Calu3 (cell line): Measurements from ENCODE around the gene ARHGEF10L. TPM values are rescaled to one million over a fixed set of nuclear protein-coding genes. Genes with fewer than 3 reads are reported as not detected.

Experiments
- BruUV-seq: library from RNA; stranded (reverse); fragments of 400-500 nt; replicated peaks from 2 replicates; lab custom pipeline; 2021; lab: Mats Ljungman, UMichigan
- CTCF ChIA-PET: fragments of 300-600 bp; sonication (Branson Sonifier 250); formaldehyde crosslinking; loops from one replicate; lab custom pipeline; 2022; ENCODE audit warnings: antibody characterized with exemption; lab: Charles Lee
- DNase-seq: peaks from one replicate; pipeline ENCODE4 v3.0.0; 2022
- H3K27ac Mint-ChIP-seq: one replicate; pipeline ENCODE4 v1.8.0; 2022; ENCODE audit warnings: mixed read lengths; ENCODE audit not compliant: unreplicated experiment
- H3K27me3 Mint-ChIP-seq: one replicate; pipeline ENCODE4 v1.8.0; 2022; ENCODE audit warnings: mixed read lengths; ENCODE audit not compliant: unreplicated experiment
- H3K36me3 Mint-ChIP-seq: one replicate; pipeline ENCODE4 v1.8.0; 2022; ENCODE audit warnings: mild to moderate bottlenecking, moderate library complexity, mixed read lengths; ENCODE audit not compliant: insufficient read depth, unreplicated experiment
- H3K4me1 Mint-ChIP-seq: one replicate; pipeline ENCODE4 v1.8.0; 2022; ENCODE audit warnings: mild to moderate bottlenecking, low read depth, mixed read lengths; ENCODE audit not compliant: unreplicated experiment
- H3K4me3 Mint-ChIP-seq: one replicate; pipeline ENCODE4 v1.8.0; 2022; ENCODE audit warnings: mild to moderate bottlenecking, low read depth, moderate library complexity, mixed read lengths; ENCODE audit not compliant: unreplicated experiment
- H3K9me3 Mint-ChIP-seq: one replicate; pipeline ENCODE4 v1.8.0; 2022; ENCODE audit warnings: low read depth, mixed read lengths; ENCODE audit not compliant: unreplicated experiment
- intact Hi-C: fragments of 100-400 bp; cut with micrococcal nuclease; formaldehyde crosslinking; loops from one replicate; pipeline ENCODE4 v1.10.0; 2022; ENCODE audit not compliant: unreplicated experiment
- total RNA-seq: library from RNA; stranded (reverse); gene quantifications from 2 replicates; pipeline ENCODE4 v1.2.3, GENCODE V29; 2022
- TF ChIP-seq, protein P1 (sequence below): fragments of 200-600 bp; IDR thresholded peaks from one replicate; pipeline ENCODE4 v1.8.0; 2022; ENCODE audit warnings: antibody characterized with exemption; ENCODE audit not compliant: unreplicated experiment

ARHGEF10L gene
- total RNA-seq, 1 experiment from 2014 or later, result 20.1 TPM

DNA sequence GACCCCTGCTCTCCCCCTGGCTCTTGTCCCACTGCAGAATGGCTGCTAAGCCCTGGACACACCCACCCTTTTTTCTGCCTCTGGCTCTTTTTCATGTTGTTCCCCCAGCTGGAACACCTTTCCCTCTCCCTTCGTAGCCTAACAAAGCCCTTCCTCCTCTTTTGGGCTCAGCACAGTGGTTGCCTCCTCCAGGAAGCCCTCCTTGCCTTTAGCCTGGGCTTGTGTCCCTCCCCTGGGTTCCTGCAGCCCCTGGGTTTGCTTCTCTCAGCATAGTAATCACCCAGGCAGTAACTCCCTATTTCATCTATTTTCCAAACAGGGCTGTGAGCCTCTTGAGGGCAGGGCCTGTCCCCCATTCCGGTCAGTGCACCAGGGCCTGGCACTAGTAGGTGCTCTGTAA is 195.8 kb downstream of the ARHGEF10L start:
- no peaks in the 10 kb centered on the region for H3K9me3 Mint-ChIP-seq
- intact Hi-C loops, result no loop called here
- H3K27ac Mint-ChIP-seq, result no peak overlapping the region
- BruUV-seq, result no TSS peak
- H3K4me3 Mint-ChIP-seq, result no peak overlapping the region
- H3K4me1 Mint-ChIP-seq, result no peaks in the 10 kb centered on the region
- CTCF ChIA-PET, result no interaction called here
- H3K36me3 Mint-ChIP-seq, result no peaks in the 10 kb centered on the region
- no peak for DNase-seq
- peaks cover 34% of the 10 kb centered on the region for H3K27me3 Mint-ChIP-seq
- TF ChIP-seq, protein P1, sequence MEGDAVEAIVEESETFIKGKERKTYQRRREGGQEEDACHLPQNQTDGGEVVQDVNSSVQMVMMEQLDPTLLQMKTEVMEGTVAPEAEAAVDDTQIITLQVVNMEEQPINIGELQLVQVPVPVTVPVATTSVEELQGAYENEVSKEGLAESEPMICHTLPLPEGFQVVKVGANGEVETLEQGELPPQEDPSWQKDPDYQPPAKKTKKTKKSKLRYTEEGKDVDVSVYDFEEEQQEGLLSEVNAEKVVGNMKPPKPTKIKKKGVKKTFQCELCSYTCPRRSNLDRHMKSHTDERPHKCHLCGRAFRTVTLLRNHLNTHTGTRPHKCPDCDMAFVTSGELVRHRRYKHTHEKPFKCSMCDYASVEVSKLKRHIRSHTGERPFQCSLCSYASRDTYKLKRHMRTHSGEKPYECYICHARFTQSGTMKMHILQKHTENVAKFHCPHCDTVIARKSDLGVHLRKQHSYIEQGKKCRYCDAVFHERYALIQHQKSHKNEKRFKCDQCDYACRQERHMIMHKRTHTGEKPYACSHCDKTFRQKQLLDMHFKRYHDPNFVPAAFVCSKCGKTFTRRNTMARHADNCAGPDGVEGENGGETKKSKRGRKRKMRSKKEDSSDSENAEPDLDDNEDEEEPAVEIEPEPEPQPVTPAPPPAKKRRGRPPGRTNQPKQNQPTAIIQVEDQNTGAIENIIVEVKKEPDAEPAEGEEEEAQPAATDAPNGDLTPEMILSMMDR, result no peak

DNA sequence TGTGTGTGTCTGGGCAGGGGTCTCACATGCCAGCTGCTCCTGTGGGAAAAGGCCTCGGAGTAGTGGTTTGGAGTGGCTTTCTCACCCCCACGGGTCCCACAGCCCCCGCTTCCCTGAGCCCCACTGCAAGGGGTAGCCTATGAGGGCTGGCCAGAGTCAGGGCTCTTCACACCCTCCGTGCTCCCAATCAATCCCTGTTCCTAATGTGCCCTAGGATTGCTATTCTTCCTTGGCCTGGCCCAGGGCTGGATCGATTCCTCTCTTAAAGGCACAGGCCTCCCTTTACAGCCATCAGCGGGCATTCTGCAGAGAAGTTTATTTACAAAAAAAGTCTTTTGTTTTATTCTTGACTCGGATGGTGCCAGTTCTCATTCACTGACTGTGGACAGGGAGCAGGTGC is 196.3 kb downstream of the ARHGEF10L start:
- CTCF ChIA-PET, result no interaction called here
- Mint-ChIP-seq H3K4me3 (no peak overlapping the region), H3K27me3 (peaks cover 38% of the 10 kb centered on the region), H3K9me3 (no peaks in the 10 kb centered on the region), H3K36me3 (no peaks in the 10 kb centered on the region), H3K27ac (no peak overlapping the region), H3K4me1 (no peaks in the 10 kb centered on the region)
- intact Hi-C loops, result no loop called here
- TF ChIP-seq, protein P1, result no peak
- no peak for DNase-seq
- no TSS peak for BruUV-seq

DNA sequence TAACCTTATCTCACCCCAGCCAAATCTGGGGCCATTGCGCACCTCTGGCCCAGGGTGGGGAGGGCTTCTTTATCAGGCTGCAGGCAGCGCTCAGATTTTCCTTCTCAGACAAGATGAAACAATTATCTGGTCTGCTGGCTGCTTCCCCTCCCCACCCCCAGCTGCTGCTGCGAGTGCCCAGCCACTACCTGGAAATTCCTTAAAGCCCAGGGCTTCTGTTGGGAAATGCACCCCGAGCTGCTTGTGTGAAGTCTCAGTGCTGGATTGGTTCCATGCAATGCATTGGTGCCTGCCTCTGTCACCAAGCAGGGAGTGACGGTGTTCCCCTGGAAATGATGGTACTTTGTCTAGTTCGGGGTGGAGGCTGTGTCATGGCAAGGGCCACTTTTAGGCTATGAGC is 197.1 kb downstream of the ARHGEF10L start:
- no peaks in the 10 kb centered on the region for H3K4me1 Mint-ChIP-seq

DNA sequence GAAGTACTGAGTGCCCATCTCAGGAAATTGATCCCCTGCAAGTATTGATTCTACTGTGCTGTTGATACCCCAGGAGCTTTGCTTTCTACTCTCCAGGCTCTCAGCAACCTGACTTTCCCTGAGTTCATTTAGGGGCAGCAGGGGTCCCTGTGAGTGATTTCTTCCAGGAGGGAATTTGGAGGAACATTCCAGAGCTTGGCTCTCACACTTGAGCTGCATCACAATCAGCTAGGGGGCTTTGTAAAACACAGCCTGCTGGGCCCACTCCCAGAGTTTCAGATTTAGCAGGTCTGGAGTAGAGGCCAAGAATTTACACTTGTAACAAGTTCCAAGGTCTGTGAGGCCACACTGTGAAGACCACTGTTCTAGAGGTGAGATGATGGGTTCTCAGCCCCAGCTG is 199.6 kb downstream of the ARHGEF10L start:
- CTCF ChIA-PET, result no interaction called here
- no TSS peak for BruUV-seq
- H3K27me3 Mint-ChIP-seq, result peaks cover 48% of the 10 kb centered on the region
- intact Hi-C loops, result no loop called here
- no peaks in the 10 kb centered on the region for H3K9me3 Mint-ChIP-seq
- no peak overlapping the region for H3K27ac Mint-ChIP-seq
- DNase-seq, result no peak
- no peak overlapping the region for H3K4me3 Mint-ChIP-seq
- no peaks in the 10 kb centered on the region for H3K36me3 Mint-ChIP-seq
- TF ChIP-seq, protein P1, result no peak
- H3K4me1 Mint-ChIP-seq, result no peaks in the 10 kb centered on the region

More for the DNA sequence above, 197.1 kb downstream of the ARHGEF10L start:
- CTCF ChIA-PET, result no interaction called here
- intact Hi-C loops, result no loop called here
- Mint-ChIP-seq H3K4me3 (no peak overlapping the region), H3K27ac (no peak overlapping the region), H3K9me3 (no peaks in the 10 kb centered on the region), H3K36me3 (no peaks in the 10 kb centered on the region), H3K27me3 (peaks cover 45% of the 10 kb centered on the region)
- no peak for DNase-seq
- no TSS peak for BruUV-seq
- TF ChIP-seq, protein P1, result no peak
